T-cell (primary cell): Measurements from ENCODE around the gene TSPAN14. TPM values are rescaled to one million over a fixed set of nuclear protein-coding genes. Genes with fewer than 3 reads are reported as not detected.

ENCODE experiments used
- ATAC-seq, 4 experiments: fragments of 200-7000 bp in 3 of 4; fragments of 150-1000 bp in 1 of 4; cut with Tn5 transposase; replicated peaks in 1 of 4; 1 replicate in 3 of 4; 2 replicates in 1 of 4; pipeline ENCODE4 v1.10.0; 2021; ENCODE audit warnings: moderate library complexity in 3 of 4, mild to moderate bottlenecking in 2 of 4, moderate number of reproducible peaks in 1 of 4
- CTCF ChIA-PET, 2 donors: fragments of 300-600 bp; sonication (Branson Sonifier 250); formaldehyde crosslinking; loops; one replicate each; lab custom pipeline; 2022; ENCODE audit warnings: antibody characterized with exemption in 2 of 2; lab: Charles Lee
- POLR2A ChIA-PET, 2 donors: fragments of 300-600 bp; sonication (Branson Sonifier 250); formaldehyde crosslinking; loops; one replicate each; lab custom pipeline; 2022; ENCODE audit warnings: antibody characterized with exemption in 2 of 2; lab: Charles Lee
- DNase-seq, 35 experiments: peaks; one replicate each; pipeline versions ENCODE4 v3.0.0 to v3.0.0-alpha.2; 2013 to 2023
- H3K27ac ChIP-seq: one replicate; pipeline ENCODE4 v1.5.1; 2013; ENCODE audit warnings: low read length
- H3K27me3 ChIP-seq, 2 experiments: replicated peaks in 1 of 2; 1 replicate in 1 of 2; 2 replicates in 1 of 2; pipeline versions ENCODE4 v1.6.1 to v1.7.0; 2013; ENCODE audit warnings: low read length in 1 of 2, mixed read lengths in 1 of 2; ENCODE audit not compliant: control insufficient read depth in 2 of 2, insufficient read depth in 2 of 2; ENCODE audit errors: extremely low read depth in 1 of 2
- H3K36me3 ChIP-seq, 2 donors: 1 replicate in 1 of 2; 2 replicates in 1 of 2; pipeline versions ENCODE4 v1.6.1 to v1.7.0; 2013; ENCODE audit warnings: low read length in 1 of 2; ENCODE audit not compliant: control insufficient read depth in 2 of 2, insufficient read depth in 1 of 2; ENCODE audit errors: extremely low read depth in 1 of 2
- H3K4me1 ChIP-seq, 2 experiments: 1 replicate in 1 of 2; 2 replicates in 1 of 2; pipeline versions ENCODE4 v1.6.1 to v1.7.0; 2013; ENCODE audit warnings: low read length in 2 of 2, mixed read lengths in 1 of 2; ENCODE audit not compliant: insufficient read depth in 2 of 2, control insufficient read depth in 1 of 2; ENCODE audit errors: extremely low read depth in 1 of 2
- H3K4me3 ChIP-seq, 2 donors: 1 replicate in 1 of 2; 2 replicates in 1 of 2; pipeline versions ENCODE4 v1.5.1 to v1.7.0; 2013; ENCODE audit warnings: mild to moderate bottlenecking in 2 of 2, low read length in 1 of 2, moderate library complexity in 1 of 2; ENCODE audit not compliant: control insufficient read depth in 1 of 2; ENCODE audit errors: extremely low read depth in 1 of 2
- H3K9me3 ChIP-seq: 2 replicates; pipeline ENCODE4 v1.7.0; 2013
- H3K27ac Mint-ChIP-seq, 2 donors: one replicate each; pipeline ENCODE4 v1.8.0; 2020 to 2021; ENCODE audit warnings: mild to moderate bottlenecking in 2 of 2, mixed read lengths in 2 of 2
- H3K27me3 Mint-ChIP-seq, 2 donors: one replicate each; pipeline ENCODE4 v1.8.0; 2021 to 2022; ENCODE audit warnings: mixed read lengths in 2 of 2
- H3K36me3 Mint-ChIP-seq: one replicate; pipeline ENCODE4 v1.8.0; 2021; ENCODE audit warnings: mixed read lengths
- H3K4me1 Mint-ChIP-seq, 3 donors: one replicate each; pipeline ENCODE4 v1.8.0; 2020 to 2022; ENCODE audit warnings: mixed read lengths in 3 of 3, mild to moderate bottlenecking in 1 of 3
- H3K4me3 Mint-ChIP-seq, 3 donors: one replicate each; pipeline ENCODE4 v1.8.0; 2020 to 2022; ENCODE audit warnings: mild to moderate bottlenecking in 3 of 3, mixed read lengths in 3 of 3, moderate library complexity in 3 of 3
- H3K9me3 Mint-ChIP-seq, 3 donors: one replicate each; pipeline ENCODE4 v1.8.0; 2020 to 2022; ENCODE audit warnings: mixed read lengths in 3 of 3
- WGBS: methylation state at CpG from one replicate; pipeline ENCODE4 v1.1.5; 2013; ENCODE audit warnings: missing lambda C conversion rate; ENCODE audit not compliant: insufficient coverage; 5-methylcytosine and 5-hydroxymethylcytosine counted together
- total RNA-seq, 35 experiments: library from RNA in 6 of 35; stranded (reverse) in 6 of 35; fragments of 120-200 nt in 1 of 35; gene quantifications; one replicate each; pipeline versions ENCODE4 v1.2.1 to v1.2.4 and lab custom pipeline; 2013 to 2026

Gene TSPAN14
- total RNA-seq, 5 donors from 2014 or later (not counting 1 experiment from before 2014, with no cell fraction given), result 130 to 204 (median 194) TPM

GRCh38 chr10:80580638-80581468 lies 126.7 kb downstream of the TSPAN14 start:
- ATAC-seq, result no peak
- no peaks in the 10 kb centered on the region for H3K9me3 ChIP-seq
- no peaks in the 10 kb centered on the region for H3K4me1 ChIP-seq
- CTCF ChIA-PET, result interaction anchor here in 1 of 2 donors (1.9 kb wide), 1 partner anchor 18 kb away, joined by 4 read pairs; no protein-coding TSS in a partner anchor
- no peaks in the 10 kb centered on the region for H3K36me3 ChIP-seq
- POLR2A ChIA-PET, result no interaction called here
- Mint-ChIP-seq H3K27me3 (peaks cover 4 to 9% of the 10 kb centered on the region in 2 donors), H3K36me3 (peaks cover 3% of the 10 kb centered on the region), H3K4me1 (peaks cover 0 to 4% (median 2%) of the 10 kb centered on the region in 3 donors), H3K4me3 (no peak overlapping the region), H3K9me3 (peaks cover 0 to 4% (median 0%) of the 10 kb centered on the region in 3 donors), H3K27ac (no peak overlapping the region)
- H3K4me3 ChIP-seq, result no peak overlapping the region
- WGBS, result 95% methylated on average over 4 of the region's 7 CpGs
- no peak overlapping the region for H3K27ac ChIP-seq
- no peak for DNase-seq
- H3K27me3 ChIP-seq, result peaks cover 0 to 6% of the 10 kb centered on the region in 2 experiments

- Histone ChIP-seq H3K27me3 (peaks cover 0 to 6% of the 10 kb centered on the region in 2 experiments), H3K4me3 (no peak overlapping the region), H3K9me3 (no peaks in the 10 kb centered on the region), H3K27ac (no peak overlapping the region), H3K4me1 (no peaks in the 10 kb centered on the region), H3K36me3 (no peaks in the 10 kb centered on the region)
- no peak for ATAC-seq
- WGBS, result 64% methylated on average over 2 of the region's 5 CpGs
- Mint-ChIP-seq H3K27me3 (peaks cover 4 to 9% of the 10 kb centered on the region in 2 donors), H3K4me3 (no peak overlapping the region), H3K9me3 (peaks cover 0 to 4% (median 0%) of the 10 kb centered on the region in 3 donors), H3K36me3 (peaks cover 3% of the 10 kb centered on the region), H3K4me1 (peaks cover 0 to 4% (median 2%) of the 10 kb centered on the region in 3 donors), H3K27ac (no peak overlapping the region)
- CTCF ChIA-PET, result no interaction called here
- DNase-seq, result no peak
- POLR2A ChIA-PET, result no interaction called here
Measured at GRCh38 chr10:80581469-80581835, 127.3 kb downstream of the TSPAN14 start.

- DNase-seq (no peak), ATAC-seq (no peak)
- ChIA-PET POLR2A (no interaction called here), CTCF (no interaction called here)
- no peaks in the 10 kb centered on the region for H3K9me3 Mint-ChIP-seq
- H3K4me1 Mint-ChIP-seq, result peaks cover 0 to 4% (median 2%) of the 10 kb centered on the region in 3 donors
- H3K27me3 ChIP-seq, result peaks cover 0 to 3% of the 10 kb centered on the region in 2 experiments
- H3K4me3 Mint-ChIP-seq, result no peak overlapping the region
- H3K27ac ChIP-seq, result no peak overlapping the region
- no peaks in the 10 kb centered on the region for H3K9me3 ChIP-seq
- H3K4me1 ChIP-seq, result no peaks in the 10 kb centered on the region
- H3K27ac Mint-ChIP-seq, result no peak overlapping the region
- no CpG with 5 or more reads among the region's 3 CpGs for WGBS
- no peak overlapping the region for H3K4me3 ChIP-seq
- peaks cover 6 to 9% of the 10 kb centered on the region in 2 donors for H3K27me3 Mint-ChIP-seq
- H3K36me3 ChIP-seq, result no peaks in the 10 kb centered on the region
- H3K36me3 Mint-ChIP-seq, result no peaks in the 10 kb centered on the region
Measured at GRCh38 chr10:80582286-80582960, 128.3 kb downstream of the TSPAN14 start.

Other genes with a start within 250 kb of the TSPAN14 start
- gene ANXA11, start 248.8 kb upstream of the TSPAN14 start, total RNA-seq, result 100 to 1,000 TPM; 196 to 222 (median 208) TPM
- under 1 TPM in 3 of 5 donors, not detected in 2; 0.23 to 0.33 (median 0.28) TPM for gene MAT1A, start 164.7 kb upstream of the TSPAN14 start, total RNA-seq
- gene DYDC1, start 97.6 kb upstream of the TSPAN14 start, total RNA-seq, result not detected
- gene DYDC2, start 97.5 kb upstream of the TSPAN14 start, total RNA-seq, result not detected
- 1 to 10 TPM; 2.9 to 6.3 (median 5.2) TPM for gene PRXL2A, start 45.8 kb upstream of the TSPAN14 start, total RNA-seq
- under 1 TPM; 0.12 to 0.26 (median 0.23) TPM for gene SH2D4B, start 83.6 kb downstream of the TSPAN14 start, total RNA-seq